Nucleus accumbens (tissue), 56 donors: ENCODE data around the gene MACC1.
"Not testable (repeated sequence)": the region's sequence is repeated elsewhere in the genome, so short reads cannot be mapped to it uniquely, and the experiment has no call there.

Experiments
- DNase-seq, 56 donors: peaks; one replicate each; lab custom pipeline; 2025; lab: John Stamatoyannopoulos, UW

MACC1 gene

DNA sequence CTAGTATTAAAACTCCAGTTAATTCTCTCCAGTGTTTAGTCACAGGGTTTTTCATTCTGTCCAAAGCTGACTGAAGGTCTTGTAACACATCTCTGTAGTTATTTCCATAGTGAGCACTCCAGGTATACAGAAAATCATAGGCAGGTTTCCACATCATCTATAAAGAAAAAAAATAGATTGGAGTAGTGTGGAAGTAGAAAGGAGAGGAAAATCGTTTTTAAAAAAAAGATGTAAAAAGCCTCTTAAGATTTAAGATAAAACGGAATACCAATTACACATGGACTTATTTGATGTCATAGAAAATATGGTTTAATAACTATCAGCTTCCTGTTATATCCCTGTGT is 76.2 kb downstream of the MACC1 start:
- no peak for DNase-seq

DNA sequence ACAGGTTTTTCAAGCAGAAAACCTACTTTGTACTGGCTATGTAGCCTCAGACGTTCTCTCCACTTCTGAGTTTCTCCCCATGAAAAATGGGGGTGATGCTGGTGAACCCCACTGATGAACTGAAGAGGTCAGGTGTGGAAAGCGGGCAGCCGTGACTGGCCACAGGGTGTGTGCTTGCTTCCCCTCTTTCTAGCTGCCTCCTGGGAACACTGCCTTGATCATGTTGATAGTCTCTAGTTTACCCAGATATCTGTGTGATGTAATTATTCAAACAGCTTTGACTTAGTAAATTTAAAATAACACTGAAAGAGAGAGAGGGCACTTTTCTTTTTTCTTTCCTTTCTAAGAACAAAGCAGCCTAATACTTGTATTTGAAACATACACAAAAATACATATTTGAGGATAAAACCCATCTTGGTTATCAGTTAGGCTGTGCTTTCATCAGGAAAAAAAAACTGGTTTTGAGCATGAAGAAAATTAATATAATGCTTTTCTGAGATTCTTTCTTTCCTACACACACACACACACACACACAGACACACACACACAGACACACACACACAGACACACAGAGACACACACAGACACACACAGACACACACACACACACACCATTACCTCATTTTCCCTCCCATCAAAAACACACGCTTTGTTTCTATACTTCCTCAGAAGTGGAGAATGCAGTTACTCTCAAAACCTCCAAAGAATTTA is 76.7 kb downstream of the MACC1 start:
- DNase-seq: peak in 1 of 56 donors; percentile 1

DNA sequence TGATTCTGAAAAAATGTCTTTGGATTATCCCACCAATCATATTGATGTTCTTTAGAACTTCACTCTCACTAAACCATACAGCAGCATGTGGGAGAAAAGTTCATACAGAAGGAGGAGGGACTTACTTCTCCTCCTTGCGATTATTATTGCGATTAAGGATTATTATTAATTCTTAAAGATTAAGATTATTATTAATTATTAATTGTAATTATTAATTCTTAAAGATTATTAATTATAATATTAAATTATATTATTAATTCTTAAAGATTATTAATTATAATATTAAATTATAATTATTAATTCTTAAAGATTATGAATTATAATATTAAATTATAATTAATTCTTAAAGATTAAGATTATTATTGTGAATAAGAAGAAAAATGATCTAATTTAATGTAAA is 80.5 kb downstream of the MACC1 start:
- DNase-seq: no peak

DNA sequence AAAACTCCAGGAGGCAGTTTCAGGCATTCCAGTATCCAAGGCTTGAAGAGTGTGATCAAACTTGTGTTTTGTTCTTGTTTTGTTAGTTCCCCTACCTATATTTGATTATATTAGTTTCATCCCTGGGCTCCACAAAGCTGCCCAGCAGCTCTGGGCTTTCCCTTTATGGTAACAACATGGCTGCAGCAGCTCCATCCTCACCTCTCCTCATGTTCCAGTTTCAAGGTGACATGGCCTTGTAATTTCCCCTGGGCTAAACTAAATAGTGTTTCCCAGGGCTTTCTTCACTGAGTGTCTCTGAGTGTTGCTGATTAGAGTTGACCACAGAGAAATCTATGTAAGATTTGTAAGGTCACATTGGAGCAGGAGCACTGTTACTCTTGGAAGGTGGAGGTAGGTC is 83.4 kb downstream of the MACC1 start:
- DNase-seq: no peak

DNA sequence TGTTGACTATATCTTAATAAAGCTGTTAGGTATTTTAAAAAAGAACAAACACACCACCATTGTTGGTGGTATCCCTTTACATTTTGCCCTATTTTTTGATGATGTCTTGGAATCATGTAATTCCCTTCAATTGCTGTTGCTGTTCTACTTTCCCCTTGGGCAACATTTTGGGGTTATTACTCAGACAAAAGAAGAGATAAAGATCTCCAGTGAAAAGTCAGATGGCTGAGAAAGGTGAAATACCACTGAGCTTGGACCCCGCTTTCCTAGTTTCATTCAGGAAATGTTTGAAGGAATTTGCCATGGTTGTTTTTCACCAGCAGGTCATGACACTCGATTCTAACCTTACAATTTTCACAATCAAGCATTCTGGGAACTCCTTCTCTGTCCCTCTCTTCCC is 84.6 kb downstream of the MACC1 start:
- no peak for DNase-seq

DNA sequence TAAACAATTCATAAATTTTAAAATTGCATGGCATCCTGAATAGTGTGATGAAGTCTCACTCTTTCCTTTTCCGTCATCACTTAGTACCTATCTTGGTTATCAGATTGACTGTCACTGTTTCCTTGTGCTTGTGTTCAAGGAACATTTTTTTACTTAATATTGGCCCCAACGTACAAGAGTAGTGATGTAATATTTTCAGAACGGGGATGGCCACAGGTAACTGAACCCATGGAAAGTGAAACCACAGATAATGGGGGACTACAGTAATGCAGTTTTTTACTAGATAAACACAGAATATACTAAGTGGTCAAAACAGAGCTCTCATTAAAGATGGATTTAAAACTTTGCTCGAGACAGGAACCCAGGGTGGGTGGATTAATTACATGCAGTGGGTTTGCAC is 85.4 kb downstream of the MACC1 start:
- no peak for DNase-seq

DNA sequence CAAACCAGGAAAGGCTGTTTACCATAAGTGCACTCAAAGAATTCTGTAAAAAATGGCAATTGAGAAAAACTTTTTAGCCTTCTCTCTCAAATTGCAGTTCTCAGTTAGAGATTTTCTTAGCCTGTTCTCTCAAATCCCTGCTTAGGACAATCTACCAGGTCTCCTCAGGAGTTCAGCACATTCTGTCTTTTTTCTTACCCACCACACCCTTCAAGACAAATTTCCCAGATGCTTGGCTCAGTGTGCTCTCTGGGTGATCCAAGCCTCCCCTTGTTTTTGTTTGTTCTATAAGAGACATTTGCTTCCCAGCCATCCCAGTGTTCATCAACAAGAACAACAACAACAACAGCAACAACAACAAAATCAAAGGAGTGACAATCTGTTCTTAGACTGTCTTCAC is 87.3 kb downstream of the MACC1 start:
- DNase-seq: no peak

DNA sequence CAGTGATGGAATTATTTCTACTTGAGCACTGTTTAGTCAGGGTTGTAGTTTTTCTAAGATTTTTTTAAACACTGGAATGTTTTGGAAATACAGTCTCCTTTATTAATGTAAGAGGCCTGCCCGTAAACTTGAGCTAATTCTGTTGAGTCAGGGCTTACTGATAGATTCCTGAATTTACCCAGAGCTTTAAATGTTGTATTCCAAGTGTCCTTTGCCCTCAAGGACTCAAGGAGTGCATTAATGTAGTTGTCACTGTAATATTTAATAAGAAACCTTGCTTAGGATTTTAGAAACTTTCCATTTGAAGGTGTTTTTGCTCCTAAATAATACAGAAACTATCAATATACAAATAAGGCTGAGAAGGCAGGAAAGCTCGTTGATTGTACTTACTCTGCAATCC is 89.2 kb downstream of the MACC1 start:
- no peak for DNase-seq

DNA sequence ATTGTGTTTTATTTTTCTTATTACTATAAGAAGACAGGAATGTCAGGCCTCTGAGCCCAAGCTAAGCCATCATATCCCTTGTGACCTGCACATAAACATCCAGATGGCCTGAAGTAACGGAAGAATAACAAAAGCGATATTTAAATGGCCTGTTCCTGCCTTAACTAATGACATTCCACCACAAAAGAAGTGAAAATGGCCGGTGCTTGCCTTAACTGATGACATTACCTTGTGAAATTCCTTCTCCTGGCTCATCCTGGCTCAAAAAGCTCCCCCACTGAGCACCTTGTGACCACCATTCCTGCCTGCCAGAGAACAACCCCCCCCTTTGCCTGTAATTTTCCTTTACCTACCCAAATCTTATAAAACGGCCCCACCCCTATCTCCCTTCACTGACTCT is 91.1 kb downstream of the MACC1 start:
- DNase-seq: not testable (repeated sequence)

DNA sequence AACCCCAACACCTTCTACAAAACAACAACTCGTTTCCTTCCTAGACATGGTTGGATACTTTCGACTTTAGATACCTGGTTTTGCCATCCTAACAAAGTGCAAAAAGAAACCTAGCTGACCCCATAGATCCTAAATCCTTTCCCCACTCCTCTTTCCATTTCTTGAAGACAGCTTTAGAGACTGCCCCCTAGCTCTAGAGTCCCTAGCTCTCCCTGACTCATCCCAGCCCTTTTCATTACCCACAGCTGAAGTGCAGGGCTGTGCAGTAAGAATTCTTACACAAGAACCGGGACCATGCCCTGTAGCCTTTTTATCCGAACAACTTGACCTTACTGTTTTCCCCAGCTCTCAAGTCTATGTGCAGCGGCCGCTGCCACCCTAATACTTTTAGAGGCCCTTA is 93.1 kb downstream of the MACC1 start:
- DNase-seq: not testable (repeated sequence)

DNA sequence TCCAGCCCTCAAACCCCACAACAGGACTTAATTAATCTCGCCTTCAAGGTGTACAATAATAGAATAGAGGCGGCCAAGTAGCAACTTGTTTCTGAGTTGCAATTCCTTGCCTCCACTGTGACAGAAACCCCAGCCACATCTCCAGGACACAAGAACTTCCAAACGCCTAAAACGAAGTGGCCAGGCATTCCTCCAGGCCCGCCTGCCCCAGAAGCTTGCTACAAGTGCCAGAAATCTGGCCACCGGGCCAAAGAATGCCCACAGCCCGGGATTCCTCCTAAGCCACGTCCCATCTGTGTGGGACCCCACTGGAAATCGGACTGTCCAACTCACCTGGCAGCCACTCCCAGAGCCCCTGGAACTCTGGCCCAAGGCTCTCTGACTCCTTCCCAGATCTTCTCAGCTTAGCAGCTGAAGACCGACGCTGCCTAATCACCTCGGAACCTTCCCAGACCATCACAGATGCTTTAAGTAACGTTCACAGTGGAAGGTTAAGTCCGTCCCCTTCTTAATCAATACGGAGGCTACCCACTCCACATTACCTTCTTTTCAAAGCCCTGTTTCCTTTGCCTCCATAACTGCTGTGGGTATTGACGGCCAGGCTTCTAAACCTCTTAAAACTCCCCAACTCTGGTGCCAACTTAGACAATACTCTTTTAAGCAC is 94.4 kb downstream of the MACC1 start:
- not testable (repeated sequence) for DNase-seq

DNA sequence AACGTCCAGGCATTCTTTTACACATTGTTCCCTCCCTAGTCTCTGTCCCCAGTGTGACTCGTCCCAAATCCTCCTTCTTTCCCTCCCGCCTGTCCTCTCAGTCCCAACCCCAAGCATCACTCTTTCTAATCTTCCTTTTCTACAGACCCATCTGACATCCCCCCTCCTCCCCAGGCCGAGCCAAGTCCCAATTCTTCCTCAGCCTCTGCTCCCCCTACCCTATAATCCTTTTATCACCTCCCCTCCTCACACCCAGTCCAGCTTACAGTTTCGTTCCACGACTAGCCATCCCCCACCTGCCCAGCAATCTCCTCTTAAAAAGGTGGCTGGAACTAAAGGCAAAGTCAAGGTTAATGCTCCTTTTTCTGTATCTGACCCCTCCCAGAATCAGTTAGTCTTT is 95.1 kb downstream of the MACC1 start:
- no peak for DNase-seq

DNA sequence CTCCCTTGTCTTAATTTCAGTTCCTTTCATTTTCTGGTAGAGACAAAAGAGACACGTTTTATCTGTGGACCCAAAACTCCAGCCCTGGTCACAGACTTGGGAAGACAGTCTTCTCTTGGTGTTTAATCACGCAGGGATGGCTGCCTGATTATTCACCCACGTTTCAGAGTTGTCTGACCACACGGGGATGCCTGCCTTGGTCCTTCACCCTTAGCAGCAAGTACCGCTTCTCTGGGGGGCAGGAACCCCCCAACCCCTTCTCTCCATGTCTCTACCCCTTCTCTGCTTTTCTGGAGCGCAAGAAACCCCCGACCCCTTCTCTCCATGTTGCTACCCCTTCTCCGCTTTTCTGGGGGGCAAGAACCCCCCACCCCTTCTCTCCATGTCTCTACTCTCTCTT is 95.8 kb downstream of the MACC1 start:
- no peak for DNase-seq

DNA sequence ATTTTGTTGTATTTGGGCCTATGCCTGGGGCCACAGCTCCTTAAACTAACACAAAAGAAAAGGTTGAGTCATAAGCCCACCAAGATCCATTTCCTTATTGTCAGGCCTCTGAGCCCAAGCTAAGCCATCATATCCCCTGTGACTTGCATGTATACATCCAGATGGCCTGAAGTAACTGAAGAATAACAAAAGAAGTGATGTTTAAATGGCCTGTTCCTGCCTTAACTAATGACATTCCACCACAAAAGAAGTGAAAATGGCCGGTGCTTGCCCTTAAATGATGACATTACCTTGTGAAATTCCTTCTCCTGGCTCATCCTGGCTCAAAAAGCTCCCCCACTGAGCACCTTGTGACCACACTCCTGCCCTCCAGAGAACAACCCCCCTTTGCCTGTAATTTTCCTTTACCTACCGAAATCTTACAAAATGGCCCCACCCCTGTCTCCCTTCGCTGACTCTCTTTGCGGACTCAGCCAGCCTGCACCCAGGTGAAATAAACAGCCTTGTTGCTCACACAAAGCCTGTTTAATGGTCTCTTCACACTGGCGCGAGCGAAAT is 96.5 kb downstream of the MACC1 start:
- DNase-seq: not testable (repeated sequence)

DNA sequence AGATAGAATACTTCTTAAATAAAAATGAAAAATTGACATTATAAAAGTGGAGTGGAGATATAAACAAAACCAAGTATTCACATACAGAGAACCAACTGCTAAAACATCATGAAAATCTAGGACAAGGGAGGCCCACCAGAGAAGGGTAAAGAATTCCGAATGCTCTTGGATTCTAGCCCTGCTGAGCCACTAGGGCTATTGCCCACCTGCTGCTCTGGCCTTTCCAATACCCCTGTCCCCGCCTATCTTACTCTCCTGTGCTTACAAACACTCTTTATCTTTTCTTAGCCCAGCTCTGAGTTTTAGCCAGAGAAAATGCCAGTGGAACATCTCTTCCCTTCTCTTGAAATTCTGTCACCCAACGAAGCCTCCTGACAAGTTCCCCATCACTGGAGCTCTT is 100.3 kb downstream of the MACC1 start:
- no peak for DNase-seq

DNA sequence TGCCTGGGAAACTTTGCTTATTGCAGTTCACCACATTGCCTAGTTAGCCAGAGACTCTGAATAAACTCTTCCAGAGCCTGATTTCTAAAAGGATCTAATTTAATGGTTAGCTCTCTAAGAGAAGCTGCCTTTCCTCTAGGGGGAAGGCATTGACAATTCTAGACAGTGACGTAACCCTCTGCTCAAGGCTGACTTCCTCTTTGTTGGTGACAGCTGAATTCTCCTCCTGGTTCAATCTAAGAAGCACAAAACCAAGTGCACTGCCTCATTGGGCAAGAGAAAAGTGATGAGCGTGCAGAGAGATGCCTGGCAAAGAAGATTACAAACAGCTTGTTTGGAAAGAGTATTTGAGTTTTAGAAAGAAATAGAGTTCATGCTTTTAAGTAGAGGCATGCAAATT is 102.7 kb downstream of the MACC1 start:
- DNase-seq: peak in 3 of 56 donors; percentile 4 to 10 (median 10)

DNA sequence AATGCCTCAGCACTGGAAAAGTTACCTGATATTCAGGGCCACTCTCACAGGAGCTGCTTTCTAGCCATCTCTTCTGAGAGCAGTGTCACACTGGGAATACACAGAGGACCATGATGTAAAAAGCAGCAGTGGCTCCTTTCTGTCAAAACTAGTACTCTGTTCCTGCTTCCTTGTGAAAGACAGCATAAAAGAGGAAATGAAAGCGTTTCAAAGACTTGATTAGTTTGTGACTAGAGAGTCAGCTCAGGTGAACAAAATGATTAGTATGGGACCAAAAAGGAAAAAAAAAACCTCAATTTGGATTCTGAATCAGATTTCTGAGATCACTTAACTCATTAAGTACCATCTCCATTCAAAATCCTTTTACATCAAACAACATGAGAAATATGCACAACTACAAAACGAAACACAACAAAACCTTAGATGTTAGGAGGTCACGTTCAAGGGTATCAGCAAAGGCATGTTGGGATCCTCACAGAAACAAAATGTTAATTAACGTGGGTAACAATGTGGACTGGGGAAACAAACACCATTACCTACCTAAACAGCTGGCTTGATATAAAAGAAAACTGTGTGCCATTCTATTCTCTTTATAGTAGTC is 103.7 kb downstream of the MACC1 start:
- DNase-seq: no peak

DNA sequence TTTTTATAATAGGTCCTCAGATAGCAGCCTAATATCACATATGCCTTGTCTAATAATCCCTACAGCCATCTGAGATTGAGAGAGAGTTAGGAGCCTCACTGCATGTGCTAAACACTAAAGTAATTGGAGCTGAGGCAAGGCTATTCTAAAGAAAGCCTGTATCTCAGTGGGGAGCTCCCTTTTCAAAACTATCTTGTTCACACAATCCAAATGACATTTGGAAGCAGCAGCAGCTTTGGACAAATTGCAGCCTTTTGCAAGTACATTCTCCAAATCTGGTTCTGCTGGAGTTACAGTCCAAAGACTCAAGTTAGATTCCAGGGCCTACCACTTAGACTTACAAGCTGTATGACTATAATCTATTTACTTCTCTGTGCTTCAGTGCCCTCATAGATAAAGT is 104.5 kb downstream of the MACC1 start:
- DNase-seq: no peak

DNA sequence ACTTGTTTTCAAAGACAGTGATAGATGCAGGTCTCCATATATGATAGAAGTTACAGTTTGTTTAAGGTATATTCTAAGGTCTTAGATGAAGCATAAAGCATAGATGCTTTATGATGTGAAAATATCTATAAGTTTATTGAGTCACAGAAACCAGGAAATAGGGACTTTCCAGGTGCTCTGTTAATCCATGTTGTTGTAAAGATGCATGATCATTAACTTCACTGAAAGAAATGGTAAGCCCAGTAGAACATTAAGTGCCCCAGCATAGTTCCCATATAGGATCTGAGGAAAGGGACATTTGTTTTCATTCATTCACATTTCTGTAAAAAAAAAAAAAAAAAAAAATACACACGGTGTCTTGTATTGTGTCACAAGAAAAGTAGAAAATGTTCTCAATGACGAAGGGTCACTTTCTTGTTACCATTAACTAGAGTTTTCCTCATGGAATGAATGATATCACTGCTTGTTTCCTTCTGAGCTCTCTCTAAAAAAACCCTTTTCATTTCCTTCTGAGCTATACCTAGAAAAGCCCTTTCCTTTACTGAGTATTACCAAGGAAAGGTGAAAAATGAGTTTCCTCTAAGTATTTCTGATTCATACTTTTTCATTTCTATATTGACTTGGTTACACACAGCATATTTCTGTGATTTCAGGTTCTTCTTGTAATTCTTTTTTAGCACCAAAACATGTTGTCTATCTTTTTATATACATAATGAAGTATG is 105.2 kb downstream of the MACC1 start:
- DNase-seq: no peak

DNA sequence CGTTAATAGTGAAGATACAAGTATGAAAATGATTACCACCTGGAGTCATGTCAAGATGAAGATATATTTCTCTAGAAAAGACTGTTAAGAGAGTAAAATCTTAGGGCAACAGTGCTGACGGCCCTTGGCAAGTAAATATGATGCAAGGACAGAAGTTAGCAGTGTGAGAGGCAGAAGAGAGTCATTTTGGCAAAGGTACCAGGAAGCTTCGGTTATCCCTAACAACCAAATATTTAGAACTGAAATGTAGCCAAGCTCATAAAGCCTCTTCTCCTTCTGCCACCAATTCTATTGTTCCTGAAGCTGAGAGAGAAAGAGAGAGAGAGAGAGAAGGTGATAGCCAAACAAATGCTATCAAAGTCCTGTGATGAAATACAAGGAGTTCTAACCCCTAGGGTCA is 109.6 kb downstream of the MACC1 start:
- no peak for DNase-seq

DNA sequence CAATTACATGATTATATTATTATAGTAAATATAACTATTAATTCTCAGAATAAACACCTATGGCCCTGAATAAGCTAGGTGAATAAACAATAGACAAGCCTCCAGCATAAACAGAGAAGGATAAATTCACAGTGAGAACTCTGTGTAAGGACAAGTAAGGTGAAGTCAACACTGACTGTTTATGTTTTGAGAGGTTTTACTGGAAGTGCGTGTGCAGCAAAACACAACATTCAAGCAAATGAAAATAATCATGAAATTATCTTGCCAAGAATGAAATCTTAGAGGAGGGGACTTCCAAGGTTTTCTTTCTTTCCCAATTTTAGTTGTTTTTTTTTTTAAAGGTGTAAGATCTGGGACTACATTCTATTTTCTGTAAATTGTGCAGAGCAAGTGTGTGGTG is 112.5 kb downstream of the MACC1 start:
- DNase-seq: no peak
